OCI-LY1 (cell line): ENCODE measurements around the gene TFDP2.

Source experiments
- H2AFZ ChIP-seq: fragments of 200-600 bp; sonication (generic), shearing (Covaris generic); 2 replicates; pipeline ENCODE4 v1.6.0; 2014; ENCODE audit warnings: antibody characterized with exemption, mild to moderate bottlenecking, low read length
- H3F3A ChIP-seq: fragments of 200-600 bp; sonication (generic), shearing (Covaris generic); 2 replicates; pipeline ENCODE4 v1.6.0; 2014; ENCODE audit warnings: mild to moderate bottlenecking, antibody characterized with exemption, low read length, moderate library complexity; ENCODE audit not compliant: insufficient read depth
- H3K27ac ChIP-seq: fragments of 200-600 bp; sonication (generic); 2 replicates; pipeline ENCODE4 v1.5.1; 2014; ENCODE audit warnings: low read length, mixed run types, mild to moderate bottlenecking, low read depth; ENCODE audit not compliant: poor library complexity, severe bottlenecking
- H3K27me3 ChIP-seq: fragments of 200-600 bp; sonication (generic); 2 replicates; pipeline ENCODE4 v1.6.0; 2014; ENCODE audit warnings: antibody characterized with exemption, mild to moderate bottlenecking, low read length, moderate library complexity; ENCODE audit not compliant: insufficient read depth
- H3K36me3 ChIP-seq: fragments of 200-600 bp; sonication (generic); 2 replicates; pipeline ENCODE4 v1.6.1; 2014; ENCODE audit warnings: mild to moderate bottlenecking, antibody characterized with exemption, low read length, moderate library complexity, mixed read lengths; ENCODE audit not compliant: insufficient read depth
- H3K4me1 ChIP-seq: fragments of 200-600 bp; sonication (generic); 2 replicates; pipeline ENCODE4 v1.5.1; 2014; ENCODE audit warnings: mild to moderate bottlenecking, low read length, moderate library complexity; ENCODE audit not compliant: insufficient read depth, severe bottlenecking
- H3K4me2 ChIP-seq: fragments of 200-600 bp; sonication (generic), shearing (Covaris generic); 2 replicates; pipeline ENCODE4 v1.6.1; 2014; ENCODE audit warnings: low read length
- H3K4me3 ChIP-seq: fragments of 200-600 bp; sonication (generic); 2 replicates; pipeline ENCODE4 v1.5.1; 2014; ENCODE audit warnings: low read length, low read depth, mild to moderate bottlenecking, mixed read lengths; ENCODE audit not compliant: poor library complexity, severe bottlenecking
- H3K79me2 ChIP-seq: fragments of 200-600 bp; shearing (Covaris generic); 2 replicates; pipeline ENCODE4 v1.6.1; 2016; ENCODE audit warnings: mixed run types, low read length, mixed read lengths; ENCODE audit not compliant: insufficient read depth
- H3K9ac ChIP-seq: fragments of 200-600 bp; sonication (generic), shearing (Covaris generic); 2 replicates; pipeline ENCODE4 v1.6.1; 2014; ENCODE audit warnings: mild to moderate bottlenecking, low read length, mixed read lengths
- H3K9me2 ChIP-seq: fragments of 200-600 bp; sonication (generic), shearing (Covaris generic); 2 replicates; pipeline ENCODE4 v1.6.1; 2014; ENCODE audit warnings: low read depth, mild to moderate bottlenecking, low read length, mixed read lengths
- H3K9me3 ChIP-seq: fragments of 200-600 bp; shearing (Covaris generic); 2 replicates; pipeline ENCODE4 v1.6.1; 2014; ENCODE audit warnings: low read length, mixed read lengths
- H4K20me1 ChIP-seq: fragments of 200-600 bp; sonication (generic), shearing (Covaris generic); 2 replicates; pipeline ENCODE4 v1.6.0; 2016; ENCODE audit warnings: mild to moderate bottlenecking, low read length; ENCODE audit not compliant: insufficient read depth
- EZH2 ChIP-seq: fragments of 200-600 bp; sonication (generic), shearing (Covaris generic); IDR thresholded peaks from 2 replicates; pipeline ENCODE4 v1.8.0; 2017; ENCODE audit warnings: borderline replicate concordance, mixed run types, mild to moderate bottlenecking, antibody characterized with exemption, low read length, moderate library complexity, mixed read lengths
- TF ChIP-seq, protein P1 (sequence below): fragments of 200-600 bp; sonication (generic), shearing (Covaris generic); IDR thresholded peaks from 2 replicates; pipeline ENCODE4 v1.5.1; 2017; ENCODE audit warnings: mild to moderate bottlenecking, antibody characterized with exemption, low read length, moderate library complexity, mixed read lengths

TFDP2 gene, protein sequence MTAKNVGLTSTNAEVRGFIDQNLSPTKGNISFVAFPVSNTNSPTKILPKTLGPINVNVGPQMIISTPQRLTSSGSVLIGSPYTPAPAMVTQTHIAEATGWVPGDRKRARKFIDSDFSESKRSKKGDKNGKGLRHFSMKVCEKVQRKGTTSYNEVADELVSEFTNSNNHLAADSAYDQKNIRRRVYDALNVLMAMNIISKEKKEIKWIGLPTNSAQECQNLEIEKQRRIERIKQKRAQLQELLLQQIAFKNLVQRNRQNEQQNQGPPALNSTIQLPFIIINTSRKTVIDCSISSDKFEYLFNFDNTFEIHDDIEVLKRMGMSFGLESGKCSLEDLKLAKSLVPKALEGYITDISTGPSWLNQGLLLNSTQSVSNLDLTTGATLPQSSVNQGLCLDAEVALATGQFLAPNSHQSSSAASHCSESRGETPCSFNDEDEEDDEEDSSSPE

DNA sequence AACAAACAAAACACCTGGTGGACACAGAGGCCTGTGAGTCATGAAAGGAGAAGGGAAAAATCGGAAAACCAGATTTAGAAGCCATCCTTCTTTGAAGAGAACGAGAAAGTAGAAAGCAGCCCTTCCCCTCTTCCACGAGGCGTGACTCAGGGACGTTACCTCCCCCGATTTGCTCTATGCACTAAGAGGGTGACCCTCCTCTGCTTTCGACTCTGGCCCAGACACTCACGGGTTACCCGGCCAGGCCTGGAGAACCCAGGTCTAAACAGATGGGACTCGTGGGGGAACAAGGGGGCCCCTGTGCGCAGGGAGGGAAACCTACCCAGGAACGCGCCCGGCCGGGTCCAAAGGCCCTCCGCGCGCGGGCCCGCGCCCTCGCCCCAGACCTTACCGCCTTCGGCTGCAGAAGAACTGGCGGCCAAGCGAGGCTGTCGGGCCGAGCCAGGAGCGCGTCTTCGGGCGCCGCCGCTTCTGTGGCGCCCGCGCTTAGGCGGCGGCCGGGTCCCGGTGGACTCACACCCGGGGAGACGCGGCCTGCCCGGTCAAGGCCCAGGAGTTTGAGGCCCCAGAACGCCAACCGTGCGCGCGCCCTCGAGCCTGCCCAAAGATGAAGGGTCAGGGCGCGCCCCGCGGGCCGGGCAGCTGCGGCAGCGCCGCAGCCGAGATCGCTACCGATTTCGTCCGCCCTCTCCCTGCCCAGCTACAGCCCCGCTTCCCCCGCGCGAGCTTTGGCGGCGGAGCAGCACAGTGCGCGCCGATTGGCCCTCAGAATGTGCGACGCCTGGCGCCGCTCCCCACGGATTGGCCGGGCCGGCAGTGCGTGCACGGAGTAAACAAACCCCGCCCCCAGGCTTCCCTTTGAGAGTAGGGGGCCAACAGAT lies at the start of gene TFDP2:
Gene TFDP2 (minus strand): TSS at position 753 of the 881 bp plus-strand sequence. CDS start 47,795 bp downstream, outside the sequence.
- Histone ChIP-seq H2AFZ (no peak within 1 kb of the TSS), H3K4me1 (peaks cover 48% of the 10 kb centered on the region), H3K9ac (peak within 1 kb of the TSS; percentile 93), H3K27me3 (no peaks in the 10 kb centered on the region), H3K4me3 (peak within 1 kb of the TSS; percentile 88), H3K79me2 (peaks cover 51% of the 10 kb centered on the region), H3K4me2 (peak within 1 kb of the TSS; percentile 85), H4K20me1 (no peaks in the 10 kb centered on the region), H3K9me3 (0 out of 2 replicates have a peak, but pooled peaks cover 3% of the 10 kb centered on the region), H3K9me2 (no peaks in the 10 kb centered on the region), H3K27ac (peak within 1 kb of the TSS; percentile 69), H3K36me3 (peaks cover 11% of the 10 kb centered on the region), H3F3A (no peaks in the 10 kb centered on the region)
- TF ChIP-seq EZH2, result no peak
- TF ChIP-seq, protein P1, sequence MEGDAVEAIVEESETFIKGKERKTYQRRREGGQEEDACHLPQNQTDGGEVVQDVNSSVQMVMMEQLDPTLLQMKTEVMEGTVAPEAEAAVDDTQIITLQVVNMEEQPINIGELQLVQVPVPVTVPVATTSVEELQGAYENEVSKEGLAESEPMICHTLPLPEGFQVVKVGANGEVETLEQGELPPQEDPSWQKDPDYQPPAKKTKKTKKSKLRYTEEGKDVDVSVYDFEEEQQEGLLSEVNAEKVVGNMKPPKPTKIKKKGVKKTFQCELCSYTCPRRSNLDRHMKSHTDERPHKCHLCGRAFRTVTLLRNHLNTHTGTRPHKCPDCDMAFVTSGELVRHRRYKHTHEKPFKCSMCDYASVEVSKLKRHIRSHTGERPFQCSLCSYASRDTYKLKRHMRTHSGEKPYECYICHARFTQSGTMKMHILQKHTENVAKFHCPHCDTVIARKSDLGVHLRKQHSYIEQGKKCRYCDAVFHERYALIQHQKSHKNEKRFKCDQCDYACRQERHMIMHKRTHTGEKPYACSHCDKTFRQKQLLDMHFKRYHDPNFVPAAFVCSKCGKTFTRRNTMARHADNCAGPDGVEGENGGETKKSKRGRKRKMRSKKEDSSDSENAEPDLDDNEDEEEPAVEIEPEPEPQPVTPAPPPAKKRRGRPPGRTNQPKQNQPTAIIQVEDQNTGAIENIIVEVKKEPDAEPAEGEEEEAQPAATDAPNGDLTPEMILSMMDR, result no peak

DNA sequence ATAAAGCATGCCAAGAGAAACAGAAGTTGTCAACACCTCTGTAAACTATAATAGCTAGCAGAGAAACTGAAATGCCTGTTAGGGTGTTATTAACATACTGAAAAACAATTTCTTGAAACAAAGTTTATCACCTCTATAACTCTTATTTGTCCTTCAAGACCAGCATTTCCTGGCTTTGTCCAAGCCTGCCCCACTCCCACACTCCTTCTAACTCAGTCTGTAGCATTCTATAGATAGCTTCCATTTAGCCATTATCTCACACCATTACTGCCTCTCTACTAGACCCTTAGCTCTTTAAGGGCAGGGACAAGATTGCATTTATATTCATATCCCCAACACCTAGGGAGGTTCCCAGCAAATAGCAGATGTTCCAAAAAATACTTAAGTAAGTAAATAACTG lies 39.5 kb upstream of the TFDP2 start:
- no peak overlapping the region for H3K4me3 ChIP-seq
- H3K4me2 ChIP-seq, result no peak overlapping the region
- H3F3A ChIP-seq, result no peaks in the 10 kb centered on the region
- H3K4me1 ChIP-seq, result no peaks in the 10 kb centered on the region
- peaks cover 10% of the 10 kb centered on the region for H3K36me3 ChIP-seq
- no peaks in the 10 kb centered on the region for H3K27me3 ChIP-seq
- no peaks in the 10 kb centered on the region for H3K79me2 ChIP-seq
- H3K9me2 ChIP-seq, result no peaks in the 10 kb centered on the region
- TF ChIP-seq EZH2, result no peak
- TF ChIP-seq, protein P1, result no peak
- no peaks in the 10 kb centered on the region for H3K9me3 ChIP-seq
- no peak overlapping the region for H3K9ac ChIP-seq
- no peak overlapping the region for H2AFZ ChIP-seq
- H4K20me1 ChIP-seq, result no peaks in the 10 kb centered on the region
- no peak overlapping the region for H3K27ac ChIP-seq

DNA sequence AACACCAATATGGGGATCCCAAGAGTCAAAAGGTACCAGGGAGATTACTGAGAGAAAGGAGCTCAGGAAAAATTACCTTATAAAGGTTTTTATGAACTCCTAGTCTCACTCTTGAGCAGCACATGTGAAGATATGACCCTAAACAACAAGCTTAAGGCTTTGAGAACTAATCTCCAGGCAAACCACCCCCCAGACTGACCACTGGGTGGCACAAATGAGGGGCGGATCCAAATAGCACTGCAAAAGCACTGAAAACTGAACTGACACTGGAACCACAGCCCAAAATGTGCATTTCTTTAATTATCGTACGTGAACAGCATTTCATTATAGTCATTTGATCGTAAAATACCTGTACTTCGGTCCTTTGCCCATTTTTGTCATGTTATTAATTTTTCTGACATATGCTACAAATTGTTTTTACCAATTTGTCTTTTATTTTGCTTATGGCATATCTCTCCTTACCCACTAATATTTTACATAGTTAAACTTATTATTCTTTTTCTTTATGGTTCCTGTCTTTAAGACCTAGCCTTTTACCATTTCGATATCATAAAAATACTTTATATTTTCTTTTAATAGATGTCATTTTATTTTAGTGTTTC lies 31.5 kb upstream of the TFDP2 start:
- H3K79me2 ChIP-seq, result no peaks in the 10 kb centered on the region
- no peaks in the 10 kb centered on the region for H3K9me3 ChIP-seq
- H3K9ac ChIP-seq, result no peak overlapping the region
- H3K4me3 ChIP-seq, result no peak overlapping the region
- peaks cover 34% of the 10 kb centered on the region for H3K36me3 ChIP-seq
- no peak overlapping the region for H2AFZ ChIP-seq
- no peaks in the 10 kb centered on the region for H3K4me1 ChIP-seq
- no peaks in the 10 kb centered on the region for H3K9me2 ChIP-seq
- no peaks in the 10 kb centered on the region for H3F3A ChIP-seq
- TF ChIP-seq EZH2, result no peak
- TF ChIP-seq, protein P1, result peak; percentile 91
- no peaks in the 10 kb centered on the region for H3K27me3 ChIP-seq
- H3K27ac ChIP-seq, result no peak overlapping the region
- H3K4me2 ChIP-seq, result no peak overlapping the region
- H4K20me1 ChIP-seq, result no peaks in the 10 kb centered on the region
